GM18520 (cell line): ENCODE data around the gene GPATCH8.
"Not testable (repeated sequence)": the region's sequence is repeated elsewhere in the genome, so short reads cannot be mapped to it uniquely, and the experiment has no call there.

Experiments
- ATAC-seq: cut with Tn5 transposase; IDR thresholded peaks from one replicate; pipeline ENCODE4 v1.9.1; 2021; ENCODE audit not compliant: unreplicated experiment

GPATCH8 gene

DNA sequence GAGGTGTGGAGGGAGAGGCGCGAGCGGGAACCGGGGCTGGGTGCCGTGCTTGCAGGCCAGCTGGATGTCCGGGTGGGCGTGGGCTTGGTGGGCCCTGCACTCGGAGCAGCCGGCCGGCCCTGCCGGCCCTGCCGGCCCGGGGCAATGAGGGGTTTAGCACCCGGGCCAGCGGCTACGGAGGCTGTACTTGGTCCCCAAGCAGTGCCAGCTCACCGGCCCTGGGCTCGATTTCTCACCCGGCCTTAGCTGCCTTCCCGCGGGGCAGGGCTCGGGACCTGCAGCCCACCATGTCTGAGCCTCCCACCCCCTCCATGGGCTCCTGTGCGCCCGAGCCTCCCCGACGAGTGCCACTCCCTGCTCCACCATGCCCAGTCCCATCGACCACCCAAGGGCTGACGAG, 24.7 kb upstream of the GPATCH8 start:
- no peak for ATAC-seq

- no peak for ATAC-seq
Observed at GRCh38 chr17:44527102-44527501, 23.9 kb upstream of the GPATCH8 start.

GRCh38 chr17:44523672-44523972, 20.4 kb upstream of the GPATCH8 start:
- ATAC-seq, result no peak

DNA sequence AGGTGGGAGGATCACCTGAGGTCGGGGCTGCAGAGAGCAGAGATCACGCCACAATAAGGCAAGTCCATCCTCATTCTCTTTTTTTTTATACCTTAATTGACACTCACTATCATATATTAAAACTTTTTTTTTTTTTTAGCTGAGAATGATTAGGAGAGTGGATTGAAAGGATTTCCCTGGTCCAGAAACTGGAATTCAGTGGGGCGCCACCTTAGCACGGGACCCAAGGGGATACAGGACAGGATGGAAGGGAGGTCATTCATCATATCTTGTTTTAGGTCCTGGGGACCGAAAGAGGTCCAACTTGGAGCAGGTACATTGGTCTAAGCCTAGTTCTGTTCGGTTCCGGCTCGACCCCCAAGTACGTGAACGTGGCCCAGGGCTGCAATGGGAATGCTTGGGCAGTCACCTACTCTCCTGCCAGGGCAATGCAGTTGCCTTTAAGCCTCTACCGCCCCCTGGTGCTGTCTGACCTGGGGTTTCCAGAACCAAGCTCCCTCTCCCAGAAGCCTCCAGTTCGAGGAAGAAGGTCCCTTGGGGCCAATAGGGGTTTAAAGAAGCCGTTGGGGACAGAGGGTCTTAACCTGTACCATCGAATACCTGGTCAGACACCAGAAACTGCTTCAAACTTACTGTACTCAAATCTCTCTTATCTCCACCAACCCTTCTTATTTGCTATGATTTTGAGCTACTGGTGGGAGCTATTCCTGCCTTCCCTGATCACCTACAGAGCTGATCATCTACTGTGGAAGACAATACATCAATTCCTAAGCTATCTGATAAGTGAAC, 19.9 kb upstream of the GPATCH8 start:
- no peak for ATAC-seq

- no peak for ATAC-seq
Observed at GRCh38 chr17:44518032-44518431, 14.8 kb upstream of the GPATCH8 start.

DNA sequence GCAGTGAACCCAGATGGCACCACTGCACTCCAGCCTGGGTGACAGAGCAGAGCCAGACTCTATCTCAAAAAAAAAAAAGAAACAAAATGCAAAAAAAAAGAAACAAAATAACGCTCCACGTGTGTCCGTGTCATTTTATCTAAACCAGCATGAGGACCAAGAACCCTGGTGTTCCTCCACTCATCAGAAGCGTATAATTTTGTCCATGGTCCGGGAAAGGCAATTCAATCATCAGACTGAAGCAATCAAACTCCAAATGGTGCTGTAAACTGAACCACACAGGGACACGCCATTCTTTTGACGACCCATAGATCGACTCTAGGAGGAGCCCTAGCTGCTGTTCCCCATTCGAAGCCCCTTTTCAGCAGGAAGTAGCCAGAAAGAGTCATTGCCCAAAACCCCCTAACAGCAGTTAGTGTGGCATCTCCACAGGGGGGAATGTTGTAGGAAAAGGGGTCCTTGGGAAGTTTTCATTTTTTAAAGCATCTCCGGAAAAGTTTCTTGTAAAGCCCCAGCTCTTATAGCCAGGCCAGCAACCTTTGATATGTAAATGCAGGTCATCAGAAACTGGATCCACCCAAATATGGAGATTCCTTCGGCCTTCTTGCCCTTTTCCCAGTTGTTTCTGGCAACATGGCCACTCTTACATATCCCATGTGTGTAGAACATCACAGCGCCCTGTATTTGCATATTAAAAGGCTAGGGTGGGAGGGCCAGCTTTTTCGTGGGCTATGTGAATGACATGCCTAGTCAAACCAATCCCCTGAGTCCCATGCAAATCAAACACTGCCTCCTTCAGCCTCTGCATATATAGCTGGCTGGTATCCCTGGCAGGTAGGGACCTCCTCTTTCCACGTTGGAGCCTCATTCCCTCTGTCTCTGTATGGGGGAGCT, 8.3 kb upstream of the GPATCH8 start:
- ATAC-seq, result not testable (repeated sequence)

DNA sequence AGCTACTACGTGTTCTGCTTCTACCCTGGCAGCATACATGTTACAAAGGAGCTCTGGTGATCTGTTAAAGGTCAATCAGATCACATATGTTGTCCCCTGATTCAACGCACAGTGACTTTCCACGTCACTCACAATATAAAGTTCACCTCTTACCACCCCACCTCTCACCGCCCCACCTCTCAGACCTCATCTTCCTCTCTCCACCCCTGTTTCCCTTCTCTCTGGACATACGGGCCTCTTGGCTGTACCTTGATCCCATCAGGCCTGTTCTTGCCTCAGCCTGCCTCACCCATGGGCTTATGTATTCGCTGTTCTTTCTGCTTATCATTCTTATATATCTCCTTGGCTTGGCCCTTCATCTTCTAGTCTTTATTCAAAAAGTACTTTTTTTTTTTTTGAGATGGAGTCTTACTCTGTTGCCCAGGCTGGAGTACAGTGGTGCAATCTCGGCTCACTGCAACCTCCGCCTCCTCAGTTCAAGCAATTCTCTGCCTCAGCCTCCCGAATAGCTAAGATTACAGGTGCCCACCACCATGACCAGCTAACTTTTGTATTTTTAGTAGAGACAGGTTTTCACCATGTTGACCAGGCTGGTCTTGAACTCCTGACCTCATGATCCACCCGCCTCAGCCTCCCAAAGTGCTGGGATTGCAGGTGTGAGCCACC, 3.9 kb upstream of the GPATCH8 start:
- not testable (repeated sequence) for ATAC-seq

GRCh38 chr17:44502598-44503146, 534 bp downstream of the GPATCH8 start:
- ATAC-seq, result no peak

DNA sequence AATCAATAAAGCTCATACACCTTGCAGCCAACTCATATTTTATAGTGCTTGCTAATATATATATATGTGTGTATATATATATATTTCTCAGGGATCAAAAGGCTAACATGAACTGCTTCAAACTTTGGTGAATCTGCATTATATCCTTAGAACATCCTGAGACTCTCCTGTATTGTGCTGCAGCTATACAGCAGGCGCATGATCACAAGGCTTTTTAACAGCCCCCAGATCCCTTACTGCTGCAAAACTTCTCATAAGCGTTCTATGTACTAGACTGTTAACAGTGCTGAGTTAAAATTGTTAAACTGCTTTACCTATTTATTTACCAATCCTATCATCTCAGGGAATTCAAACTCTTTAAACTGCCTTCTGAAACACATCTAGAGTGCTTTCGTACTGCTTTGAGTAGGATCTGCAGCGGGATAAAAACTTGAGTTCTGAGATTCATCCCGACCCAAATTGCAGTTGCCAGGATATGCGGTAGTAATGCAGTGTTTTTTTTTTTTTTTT, 1.3 kb downstream of the GPATCH8 start:
- ATAC-seq, result no peak

DNA sequence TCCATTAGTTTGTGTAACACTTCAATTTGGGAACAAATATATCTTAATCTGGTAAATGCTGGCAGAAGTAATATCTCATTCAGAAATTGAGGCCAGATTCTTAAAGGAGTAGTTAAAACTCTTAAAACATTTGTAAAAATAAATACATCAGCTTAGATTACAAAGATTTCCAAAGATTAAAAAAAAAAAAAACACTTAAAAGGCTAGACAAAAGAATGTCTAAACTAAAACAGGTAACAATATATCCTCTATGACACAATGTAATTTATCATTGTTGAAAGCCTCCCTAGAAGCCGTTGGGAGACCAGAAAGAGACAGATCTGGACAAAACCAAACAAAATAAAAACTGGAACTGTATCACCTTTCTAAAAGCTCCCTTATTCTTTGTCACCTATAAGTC, 3.5 kb downstream of the GPATCH8 start:
- ATAC-seq, result no peak

DNA sequence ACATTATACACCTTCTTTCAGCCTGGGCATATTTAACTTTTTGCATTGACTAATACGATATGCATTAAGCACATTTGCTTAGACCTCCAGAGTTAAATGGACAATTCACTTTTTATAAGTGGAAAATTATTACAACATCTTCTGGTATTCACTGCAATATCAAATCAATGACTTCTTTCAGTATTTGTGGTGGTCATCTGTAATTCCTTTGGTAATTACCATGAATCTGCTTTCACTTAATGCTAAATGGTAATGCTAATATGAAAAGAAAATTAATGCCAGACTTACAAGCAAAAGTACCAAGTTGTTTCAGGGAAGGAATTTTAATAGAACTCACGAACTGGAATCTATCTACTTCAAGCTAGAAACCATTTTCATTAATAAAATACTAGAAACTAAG, 6.4 kb downstream of the GPATCH8 start:
- ATAC-seq, result no peak

GRCh38 chr17:44493339-44493738, 9.9 kb downstream of the GPATCH8 start:
- ATAC-seq, result no peak

- no peak for ATAC-seq
Observed at GRCh38 chr17:44492706-44493272, 10.4 kb downstream of the GPATCH8 start.

GRCh38 chr17:44489581-44489980, 13.6 kb downstream of the GPATCH8 start:
- no peak for ATAC-seq

DNA sequence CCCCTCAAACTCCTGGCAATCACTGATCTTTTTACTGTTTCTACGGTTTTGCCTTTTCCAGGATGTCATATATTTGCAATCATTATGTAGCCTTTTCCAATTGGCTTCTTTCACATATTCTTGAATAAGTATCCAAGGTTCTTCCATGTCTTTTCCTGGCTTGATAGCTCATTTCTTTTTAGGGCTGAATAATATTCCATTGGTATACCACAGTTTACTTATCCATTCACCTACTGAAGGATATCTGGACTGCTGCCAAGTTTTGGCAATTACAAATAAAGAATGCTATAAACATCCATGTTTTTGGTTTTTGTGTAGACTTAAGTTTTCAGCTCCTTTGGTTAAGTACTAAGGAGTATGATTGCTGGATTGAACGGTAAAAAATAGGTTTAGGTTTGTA, 16.0 kb downstream of the GPATCH8 start:
- ATAC-seq, result no peak

DNA sequence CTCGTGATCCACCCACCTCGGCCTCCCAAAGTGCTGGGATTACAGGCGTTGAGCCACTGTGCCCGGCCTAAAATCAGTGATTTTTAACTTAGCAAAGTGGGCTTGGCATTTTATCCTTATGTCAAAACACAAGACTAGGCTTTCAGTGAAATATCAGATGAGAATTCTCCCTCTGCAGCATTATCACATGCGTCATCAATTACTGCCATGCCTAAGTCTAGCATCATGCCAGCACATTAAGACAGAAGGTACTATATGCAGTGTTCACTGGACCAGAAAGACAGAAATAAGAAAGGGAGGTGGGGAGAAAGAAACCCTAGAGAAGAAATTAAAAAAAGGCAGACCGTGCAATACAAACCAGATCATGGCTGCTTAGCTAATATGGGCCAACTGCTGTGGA, 29.8 kb downstream of the GPATCH8 start:
- ATAC-seq, result no peak

- ATAC-seq, result no peak
Observed at GRCh38 chr17:44469676-44470075, 33.5 kb downstream of the GPATCH8 start.

GRCh38 chr17:44467108-44467507, 36.1 kb downstream of the GPATCH8 start:
- ATAC-seq, result no peak

DNA sequence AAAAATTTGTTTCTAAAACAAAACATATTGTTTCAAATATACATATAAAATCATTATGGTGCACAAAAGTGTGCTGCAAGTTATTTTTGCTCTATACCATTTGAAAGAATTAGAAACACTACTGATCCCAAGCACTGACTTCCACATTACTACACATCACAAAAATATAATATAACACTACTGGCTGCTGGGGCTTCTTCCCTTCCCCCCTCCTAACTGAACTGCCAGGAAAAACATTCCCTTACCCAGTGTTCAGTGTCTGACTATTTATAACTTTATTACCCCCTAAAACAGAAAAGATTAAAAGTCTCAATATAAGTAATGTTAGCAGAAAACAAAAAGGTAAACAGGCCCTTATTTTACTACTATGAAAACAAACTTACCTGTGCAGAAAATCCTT, 36.9 kb downstream of the GPATCH8 start:
- no peak for ATAC-seq

- ATAC-seq, result no peak
Observed at GRCh38 chr17:44465897-44466296, 37.3 kb downstream of the GPATCH8 start.

DNA sequence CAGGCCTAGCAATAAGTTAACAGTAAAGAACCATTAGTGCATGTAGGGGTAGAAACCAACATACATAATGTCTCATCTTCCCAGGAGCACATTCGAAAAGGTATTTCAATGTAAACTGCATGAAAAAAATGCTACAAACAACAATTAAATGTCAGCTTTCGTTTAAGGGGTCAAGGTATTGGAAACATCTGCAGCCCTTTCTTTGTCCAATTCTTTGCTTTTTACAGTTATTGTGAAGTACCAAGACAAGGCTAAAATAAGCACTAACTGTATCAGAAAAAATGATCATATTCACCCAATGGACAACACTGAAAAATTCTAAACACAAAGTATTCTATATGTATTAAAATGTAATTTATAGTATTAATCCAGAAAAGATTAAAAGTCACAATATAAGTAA, 37.9 kb downstream of the GPATCH8 start:
- ATAC-seq, result no peak
